IPS-18c (cell line): Measurements from ENCODE around the gene FXYD5.

Experiments
- H3K4me3 ChIP-seq: 2 replicates; pipeline ENCODE4 v1.7.0; 2013; ENCODE audit warnings: low read depth, mild to moderate bottlenecking, low read length, moderate library complexity; ENCODE audit not compliant: insufficient read depth
- H3K9me3 ChIP-seq: one replicate; pipeline ENCODE4 v1.6.1; 2013; ENCODE audit warnings: mild to moderate bottlenecking, low read length, moderate library complexity; ENCODE audit not compliant: control insufficient read depth, insufficient read depth

FXYD5 gene

DNA sequence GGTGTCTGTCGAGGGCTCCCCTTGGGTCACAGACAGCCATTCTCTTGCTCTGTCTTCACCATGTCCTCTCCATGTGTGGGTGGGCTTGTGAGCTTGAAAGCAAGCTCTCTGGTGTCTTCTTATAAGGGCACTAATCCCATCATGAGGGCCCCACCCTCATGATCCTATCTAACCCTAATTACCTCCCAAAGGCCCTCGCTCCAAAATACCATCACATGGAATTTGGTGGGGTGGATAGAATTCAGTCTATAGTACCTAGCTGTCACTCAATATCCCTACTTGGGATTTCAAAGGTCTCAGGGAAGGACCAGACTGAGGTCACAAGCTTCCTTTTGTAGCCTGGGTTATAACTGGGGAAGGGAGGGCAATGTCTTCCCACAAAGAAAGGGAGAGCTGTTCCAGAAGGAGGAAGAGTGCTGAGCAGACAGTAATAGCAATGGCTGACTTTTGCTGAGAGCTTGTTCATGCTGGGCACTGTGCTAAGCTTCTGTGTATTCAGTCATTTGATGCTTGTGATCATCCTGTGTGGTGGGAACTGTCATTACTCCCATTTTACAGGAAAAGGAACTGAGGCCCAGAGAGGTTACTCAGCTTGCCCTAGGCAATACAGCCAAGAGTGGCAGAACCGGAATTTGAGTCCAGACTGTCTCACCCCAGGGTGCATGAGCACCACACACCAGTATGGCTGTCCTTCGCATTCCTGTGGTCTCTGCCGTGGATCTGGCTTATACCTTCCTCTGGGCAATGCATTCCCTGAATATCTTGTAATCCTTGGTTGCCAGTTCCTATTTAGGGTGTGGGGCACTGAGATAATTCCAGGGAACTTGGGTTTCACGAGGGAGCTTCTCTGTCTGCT lies 8.2 kb downstream of the FXYD5 start:
- Histone ChIP-seq H3K4me3 (no peak overlapping the region), H3K9me3 (no peaks in the 10 kb centered on the region)

DNA sequence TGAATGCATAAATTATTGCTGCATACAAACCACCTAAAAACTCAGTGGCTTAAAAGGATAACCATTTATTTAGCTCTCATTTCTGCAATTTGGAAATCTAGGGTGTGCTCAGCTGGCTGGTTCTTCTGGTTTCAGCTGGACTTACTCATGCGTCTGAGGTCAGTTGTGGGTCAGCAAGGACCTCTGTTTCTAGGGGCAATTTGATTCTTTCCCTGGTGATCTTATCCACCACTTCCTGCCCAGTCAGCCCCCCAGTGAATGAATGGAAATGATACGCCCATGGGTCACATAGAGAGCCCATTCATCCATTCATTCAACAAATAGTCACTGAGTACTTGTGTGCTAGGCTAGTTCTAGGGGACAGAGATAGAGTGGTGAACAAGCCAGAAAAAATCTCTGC lies 9.9 kb downstream of the FXYD5 start:
- Histone ChIP-seq H3K9me3 (no peaks in the 10 kb centered on the region), H3K4me3 (no peak overlapping the region)

DNA sequence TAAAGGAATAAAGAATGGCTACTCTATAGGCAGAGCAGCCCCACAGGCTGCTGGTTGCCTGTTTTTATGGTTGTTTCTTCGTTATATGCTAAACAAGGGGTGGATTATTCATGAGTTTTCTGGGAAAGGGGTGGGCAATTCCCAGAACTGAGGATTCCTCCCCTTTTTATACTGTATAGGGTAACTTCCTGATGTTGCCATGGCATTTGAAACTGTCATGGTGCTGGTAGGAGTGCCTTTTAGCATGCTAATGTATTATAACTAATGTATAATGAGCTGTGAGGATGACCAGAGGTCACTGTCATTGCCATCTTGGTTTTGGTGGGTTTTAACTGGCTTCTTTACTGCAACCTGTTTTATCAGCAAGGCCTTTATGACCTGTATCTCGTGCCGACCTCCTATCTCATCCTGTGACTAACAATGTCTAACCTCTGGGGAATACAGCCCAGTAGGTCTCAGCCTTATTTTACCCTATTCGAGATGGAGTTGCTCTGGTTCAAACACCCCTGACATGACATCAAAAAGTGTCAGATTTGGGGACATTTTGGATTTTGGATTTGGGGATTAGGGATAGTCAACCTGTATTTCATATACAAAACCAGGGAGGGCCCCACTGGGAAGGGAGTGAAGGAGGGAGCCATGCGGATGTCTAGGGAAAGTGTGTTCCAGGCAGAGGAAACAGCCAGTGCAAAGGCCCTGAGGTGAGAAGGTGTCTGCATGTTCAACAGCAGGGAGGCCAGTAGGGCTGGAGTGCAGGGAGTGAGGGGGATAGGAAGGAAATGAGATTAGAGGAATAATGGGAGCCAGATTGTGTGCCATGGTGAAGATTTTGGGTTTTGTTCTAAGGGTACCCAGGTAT lies 10.9 kb downstream of the FXYD5 start:
- no peak overlapping the region for H3K4me3 ChIP-seq
- H3K9me3 ChIP-seq = no peaks in the 10 kb centered on the region

DNA sequence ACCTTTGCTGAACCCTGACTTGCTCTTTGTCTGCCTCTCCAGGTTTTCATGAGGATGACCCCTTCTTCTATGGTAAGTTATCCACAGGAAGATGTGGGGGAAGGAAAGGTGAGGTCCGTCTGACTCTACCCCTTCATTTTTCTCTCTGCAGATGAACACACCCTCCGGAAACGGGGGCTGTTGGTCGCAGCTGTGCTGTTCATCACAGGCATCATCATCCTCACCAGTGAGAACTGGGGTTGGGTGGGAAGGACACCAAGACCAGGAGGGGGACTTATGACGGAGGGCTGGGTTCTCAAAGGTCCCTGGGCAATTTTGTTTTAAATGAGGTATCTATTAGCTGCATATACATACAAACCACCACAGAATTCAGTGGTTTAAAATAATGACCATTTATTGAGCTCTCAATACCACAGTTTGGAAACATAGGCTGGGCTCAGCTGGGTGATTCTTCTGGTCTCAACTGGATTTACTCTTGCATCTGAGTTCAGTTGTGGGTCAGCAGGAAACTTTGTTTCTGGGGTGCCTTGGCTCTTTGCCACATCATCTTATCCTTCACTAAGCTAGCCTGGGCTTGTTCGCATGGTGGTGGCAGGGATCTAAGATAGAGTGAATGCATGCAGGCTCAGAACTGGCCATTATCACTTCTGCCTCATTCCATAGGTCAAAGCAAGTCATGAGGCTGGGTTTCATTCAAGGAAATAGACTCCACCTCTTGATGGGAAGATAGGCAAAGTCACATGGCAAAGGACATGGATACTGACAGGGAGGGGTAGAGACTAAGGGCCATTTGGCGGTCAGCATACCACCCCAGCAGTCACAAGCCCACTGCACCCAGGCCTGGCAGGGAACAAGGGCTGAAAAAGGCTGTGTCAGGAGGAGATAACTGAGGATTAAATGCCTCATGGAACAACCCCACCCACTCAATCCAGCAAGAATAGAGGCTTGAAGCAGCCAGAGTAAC lies 11.8 kb downstream of the FXYD5 start:
- no peaks in the 10 kb centered on the region for H3K9me3 ChIP-seq

DNA sequence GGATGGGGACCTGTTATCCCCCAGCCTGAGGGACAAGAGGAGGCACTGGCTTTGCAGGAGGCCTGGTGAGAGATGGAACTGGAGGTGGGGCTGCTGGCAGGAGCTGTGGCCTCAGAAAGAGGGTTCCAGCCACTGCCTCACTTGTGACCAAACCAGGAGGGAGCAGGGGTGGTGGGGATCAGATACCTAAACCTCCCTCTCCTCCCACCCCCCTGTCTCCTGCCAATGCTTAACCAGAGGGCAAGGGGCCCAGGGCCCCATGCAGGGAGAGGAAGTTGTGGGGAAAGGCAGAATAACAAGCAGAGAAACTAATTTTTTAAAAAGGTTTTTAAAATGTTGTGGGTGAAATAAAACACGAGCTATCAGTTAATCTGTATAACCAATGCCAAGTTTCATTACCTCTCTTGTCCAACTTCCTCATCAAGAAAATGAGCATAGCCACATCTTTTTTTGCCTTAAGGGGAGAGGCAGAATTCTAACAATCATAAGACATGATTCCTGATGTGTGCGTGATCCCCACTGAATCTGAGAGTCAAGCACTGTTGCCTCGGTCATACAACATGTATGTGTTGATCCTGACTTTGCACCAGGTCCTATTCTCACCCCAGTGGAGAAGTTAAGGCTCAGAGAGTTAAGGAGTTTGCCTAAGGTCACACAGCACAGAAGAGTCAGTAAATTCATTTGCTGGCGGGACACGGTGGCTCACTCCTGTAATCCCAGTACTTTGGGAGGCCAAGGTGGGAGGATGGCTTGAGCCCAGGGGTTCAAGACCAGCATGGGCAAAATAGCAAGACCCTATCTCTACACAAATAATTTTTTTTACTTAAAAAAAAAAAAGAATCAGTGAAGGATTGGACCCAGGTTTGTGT lies 12.9 kb downstream of the FXYD5 start:
- H3K4me3 ChIP-seq = no peak overlapping the region
- H3K9me3 ChIP-seq = no peaks in the 10 kb centered on the region

More for the DNA sequence above, 11.8 kb downstream of the FXYD5 start:
- H3K4me3 ChIP-seq = no peak overlapping the region

DNA sequence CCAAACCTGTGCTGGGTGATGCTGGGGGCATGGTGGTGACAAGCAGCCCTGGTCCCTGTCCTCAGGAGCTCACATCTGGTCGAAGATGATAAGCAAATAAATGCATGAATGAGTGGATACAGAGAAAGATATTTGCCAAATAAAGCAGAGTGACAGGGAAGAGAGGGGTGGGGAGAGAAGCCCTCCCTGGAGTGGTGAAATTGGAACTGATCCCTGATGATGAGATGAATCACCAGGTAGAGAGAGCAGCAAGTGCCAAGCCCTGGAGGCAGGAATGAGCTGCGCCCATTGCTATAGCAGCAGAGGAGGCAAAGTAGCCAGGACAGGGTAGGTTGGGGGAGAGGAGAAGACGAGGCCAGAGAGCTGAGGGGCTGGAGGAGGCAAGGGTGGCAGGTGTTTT lies 13.7 kb downstream of the FXYD5 start:
- H3K9me3 ChIP-seq = no peaks in the 10 kb centered on the region

DNA sequence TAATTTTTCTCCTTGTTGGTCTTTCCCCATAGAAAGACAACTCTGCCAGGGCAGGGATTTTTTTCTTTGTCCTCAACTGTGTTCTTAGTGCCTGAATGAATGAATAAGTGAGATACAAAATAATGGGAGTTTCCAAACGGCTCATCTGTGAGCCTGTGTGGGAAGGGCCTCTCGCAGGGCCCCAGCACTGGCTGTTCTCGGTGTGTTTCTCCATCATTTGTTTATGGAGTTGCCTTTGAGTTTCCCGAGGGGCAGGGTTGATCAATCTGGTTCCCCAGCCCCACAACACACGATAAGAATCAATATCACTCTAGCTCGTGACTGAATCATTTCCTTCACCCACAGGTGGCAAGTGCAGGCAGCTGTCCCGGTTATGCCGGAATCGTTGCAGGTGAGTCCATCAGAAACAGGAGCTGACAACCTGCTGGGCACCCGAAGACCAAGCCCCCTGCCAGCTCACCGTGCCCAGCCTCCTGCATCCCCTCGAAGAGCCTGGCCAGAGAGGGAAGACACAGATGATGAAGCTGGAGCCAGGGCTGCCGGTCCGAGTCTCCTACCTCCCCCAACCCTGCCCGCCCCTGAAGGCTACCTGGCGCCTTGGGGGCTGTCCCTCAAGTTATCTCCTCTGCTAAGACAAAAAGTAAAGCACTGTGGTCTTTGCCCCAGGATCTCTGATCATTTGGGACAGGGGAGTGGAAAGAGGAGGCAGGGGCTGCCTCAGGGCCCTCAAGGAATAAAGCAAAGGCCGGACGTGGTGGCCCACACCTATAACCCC lies 14.9 kb downstream of the FXYD5 start:
- Histone ChIP-seq H3K9me3 (no peaks in the 10 kb centered on the region), H3K4me3 (no peak overlapping the region)

More for the DNA sequence above, 13.7 kb downstream of the FXYD5 start:
- no peak overlapping the region for H3K4me3 ChIP-seq

DNA sequence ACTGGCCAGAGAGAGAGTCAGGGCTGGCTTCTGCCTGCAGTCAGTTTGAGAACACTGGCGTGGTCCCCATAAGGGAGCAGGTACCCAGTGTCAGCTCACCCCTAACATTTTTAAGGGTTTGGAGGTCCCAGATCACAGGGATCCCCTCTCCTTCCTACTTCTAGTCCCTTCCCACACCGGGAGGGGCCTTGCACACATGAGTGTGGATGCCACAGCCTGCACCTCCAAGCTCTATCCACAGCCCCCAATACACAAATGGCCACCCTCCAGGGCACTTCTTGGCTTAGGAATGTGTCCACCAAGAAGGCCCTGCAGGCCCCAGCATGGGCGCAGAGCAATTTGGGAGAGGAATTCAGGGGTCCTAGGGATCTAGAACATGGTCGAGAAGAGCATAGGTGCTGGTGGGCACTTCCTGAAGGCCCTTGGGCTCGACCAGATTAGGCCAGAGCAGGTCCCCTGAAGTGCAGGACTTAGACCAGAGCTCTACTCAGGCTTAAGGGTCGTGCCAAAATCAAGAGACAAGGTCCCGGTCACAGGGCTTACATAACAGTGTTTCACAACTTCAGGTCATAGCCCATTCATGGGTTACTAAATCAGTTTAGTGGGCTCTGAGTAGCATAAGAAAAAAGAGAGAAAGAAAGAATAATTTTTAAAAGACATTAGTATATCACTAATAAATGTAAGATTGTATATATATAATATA lies 16.0 kb downstream of the FXYD5 start:
- H3K9me3 ChIP-seq = no peaks in the 10 kb centered on the region

DNA sequence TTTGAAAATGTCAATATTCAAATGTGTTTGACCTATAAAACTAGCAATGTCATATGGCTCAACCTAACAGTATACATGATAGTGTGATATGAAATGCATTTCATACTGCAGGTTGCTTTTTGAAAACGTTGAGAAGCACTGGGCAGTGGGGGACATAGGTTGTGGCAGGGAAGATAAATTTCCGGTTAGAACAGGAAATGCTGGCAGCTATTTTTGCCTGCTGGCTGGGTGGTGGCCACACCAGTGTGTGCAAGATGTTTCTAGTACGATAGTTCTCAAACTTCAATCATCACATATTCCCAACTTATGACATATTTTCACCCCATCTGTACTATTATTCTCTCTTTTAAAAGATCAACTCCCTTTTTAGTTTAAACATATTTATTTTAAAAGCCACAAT lies 17.2 kb downstream of the FXYD5 start:
- Histone ChIP-seq H3K4me3 (no peak overlapping the region), H3K9me3 (no peaks in the 10 kb centered on the region)

More for the DNA sequence above, 16.0 kb downstream of the FXYD5 start:
- no peak overlapping the region for H3K4me3 ChIP-seq

DNA sequence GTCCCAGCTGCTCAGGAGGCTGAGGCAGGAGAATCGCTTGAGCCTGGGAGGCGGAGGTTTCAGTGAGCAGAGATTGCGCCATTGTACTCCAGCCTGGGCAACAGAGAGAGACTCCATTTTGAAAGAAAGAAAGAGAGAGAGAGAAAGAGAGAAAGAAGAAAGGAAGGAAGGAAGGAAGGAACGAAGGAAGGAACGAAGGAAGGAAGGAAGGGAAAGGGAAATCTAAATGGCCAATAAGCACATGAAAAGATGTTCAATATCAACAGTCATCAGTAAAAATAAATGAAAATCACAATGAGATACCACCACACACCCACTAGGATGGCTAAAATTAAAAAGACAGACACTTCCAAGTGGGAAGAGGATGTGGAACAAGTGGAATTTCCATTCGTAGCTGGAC lies 19.7 kb downstream of the FXYD5 start:
- Histone ChIP-seq H3K9me3 (no peaks in the 10 kb centered on the region), H3K4me3 (no peak overlapping the region)

DNA sequence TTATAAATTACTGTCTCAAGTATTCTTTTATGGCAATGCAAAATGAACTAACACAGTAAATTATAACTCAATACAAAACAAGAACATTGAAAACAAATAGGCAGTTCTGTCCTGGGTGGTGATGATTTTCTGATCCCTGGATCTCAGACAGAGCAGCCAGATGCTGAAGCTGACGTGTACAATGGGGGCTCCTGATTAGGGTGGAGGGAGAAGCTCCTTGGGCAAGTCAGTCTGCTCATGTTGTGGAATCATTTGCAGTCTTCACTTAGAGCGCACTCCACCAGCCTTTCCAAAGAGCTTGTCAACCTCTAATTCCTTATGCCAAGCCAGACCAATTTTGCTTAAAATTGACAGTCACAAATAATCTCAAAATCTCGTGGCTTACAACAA lies 21.6 kb downstream of the FXYD5 start:
- Histone ChIP-seq H3K4me3 (no peak overlapping the region), H3K9me3 (no peaks in the 10 kb centered on the region)

DNA sequence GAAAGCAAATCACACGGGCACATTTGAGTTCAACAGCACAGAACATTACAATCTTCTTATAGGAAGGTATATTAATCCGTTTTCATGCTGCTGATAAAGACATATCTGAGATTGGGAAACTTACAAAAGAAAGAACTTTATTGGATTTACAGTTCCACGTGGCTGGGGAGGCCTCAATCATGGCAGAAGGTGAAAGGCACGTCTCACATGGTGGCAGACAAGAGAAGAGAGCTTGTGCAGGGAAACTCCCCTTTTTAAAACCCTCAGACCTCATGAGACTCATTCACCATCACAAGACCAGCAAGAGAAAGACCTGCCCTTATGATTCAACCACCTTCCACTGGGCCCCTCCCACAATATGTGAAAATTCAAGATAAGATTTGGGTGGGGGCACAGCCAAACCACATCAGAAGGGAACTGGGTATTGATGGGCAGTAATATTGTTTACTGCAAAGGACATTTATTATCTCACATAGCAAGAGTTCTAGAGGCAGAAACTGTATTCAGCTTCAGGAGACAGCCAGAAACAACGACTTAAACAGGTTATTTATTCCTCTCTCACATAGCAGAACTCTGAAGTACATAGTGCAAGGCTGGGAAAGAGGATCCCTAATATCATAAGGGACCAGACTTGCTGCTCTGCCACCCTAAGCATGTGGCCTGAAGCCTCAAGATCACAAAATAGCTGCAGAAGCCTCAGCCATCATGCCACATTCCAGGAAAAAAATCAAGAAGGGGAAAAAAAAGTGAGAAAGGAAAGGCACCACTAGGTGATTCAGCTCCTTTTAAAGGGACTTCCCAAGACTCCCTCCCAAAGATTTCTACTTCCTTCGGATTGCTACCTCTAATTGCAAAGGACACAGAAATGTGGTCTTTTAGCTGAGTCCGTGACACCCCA lies 23.1 kb downstream of the FXYD5 start:
- Histone ChIP-seq H3K4me3 (no peak overlapping the region), H3K9me3 (no peaks in the 10 kb centered on the region)

DNA sequence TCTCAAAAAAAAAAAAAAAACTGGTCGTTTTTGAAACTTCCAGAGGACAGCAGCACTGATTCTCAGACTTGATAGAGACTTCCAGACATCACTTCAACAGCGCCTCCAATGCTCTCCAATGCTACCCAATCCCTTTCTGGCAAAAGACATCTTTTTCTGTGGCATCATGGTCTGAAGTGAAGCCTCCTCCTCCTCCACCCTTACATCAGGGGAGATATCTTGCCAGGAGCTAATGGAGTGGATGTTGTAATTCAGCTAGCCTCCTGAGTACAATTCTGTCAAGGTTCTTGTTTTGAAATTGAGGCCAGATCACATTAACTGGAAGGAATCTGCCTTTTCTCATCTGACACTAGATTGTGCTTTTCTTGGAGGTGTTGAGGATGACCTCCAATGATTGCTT lies 24.2 kb downstream of the FXYD5 start:
- H3K4me3 ChIP-seq = no peak overlapping the region
- H3K9me3 ChIP-seq = no peaks in the 10 kb centered on the region

DNA sequence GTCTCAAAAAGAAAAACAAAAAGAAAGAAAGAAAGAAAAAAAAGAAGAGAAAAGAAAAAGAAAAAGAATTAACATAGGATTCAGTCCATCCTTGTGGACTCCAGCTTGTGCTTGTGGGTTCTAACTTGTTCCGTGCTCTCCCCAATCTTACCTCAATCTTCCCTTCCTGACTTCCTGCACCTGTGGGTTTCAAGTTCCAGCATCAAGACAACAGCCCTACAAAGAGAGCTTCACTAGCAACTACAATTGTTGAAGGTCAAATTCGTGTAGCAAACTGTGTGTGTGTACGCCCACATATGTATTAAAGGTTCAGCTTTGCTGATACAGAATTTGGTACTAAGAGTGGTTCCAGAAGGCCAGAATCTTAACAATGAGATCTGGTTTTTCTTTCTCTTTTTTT lies 25.3 kb downstream of the FXYD5 start:
- Histone ChIP-seq H3K4me3 (no peak overlapping the region), H3K9me3 (no peaks in the 10 kb centered on the region)
